Posterior vena cava (tissue), 2 donors: ENCODE results near the gene ARL6IP4. TPM values are rescaled to one million over a fixed set of nuclear protein-coding genes. Genes with fewer than 3 reads are reported as not detected.

Experiments
- DNase-seq: peaks from one replicate; pipeline ENCODE4 v3.0.0-alpha.2; 2020; ENCODE audit warnings: low spot score
- intact Hi-C, 2 donors: fragments of 100-400 bp; cut with DNase I; formaldehyde crosslinking; loops; one replicate each; pipeline versions ENCODE4 v1.14.1 to v1.14.2; 2022 to 2023
- total RNA-seq, 2 donors: library from RNA; stranded (reverse); fragmentation: NEBNext Ultra II Directional; extraction: Animal tissue kit (Norgen Biotek cat#: 25700); gene quantifications; one replicate each; pipeline ENCODE4 v1.2.1, GENCODE V29; 2021
- donor health status: DM: yes; HTN: yes; CAD: no.
- donor health status: DM: yes; HTN: yes; CAD: no.

ARL6IP4 gene
- total RNA-seq, 2 donors from 2014 or later, result 125 to 132 TPM

DNA sequence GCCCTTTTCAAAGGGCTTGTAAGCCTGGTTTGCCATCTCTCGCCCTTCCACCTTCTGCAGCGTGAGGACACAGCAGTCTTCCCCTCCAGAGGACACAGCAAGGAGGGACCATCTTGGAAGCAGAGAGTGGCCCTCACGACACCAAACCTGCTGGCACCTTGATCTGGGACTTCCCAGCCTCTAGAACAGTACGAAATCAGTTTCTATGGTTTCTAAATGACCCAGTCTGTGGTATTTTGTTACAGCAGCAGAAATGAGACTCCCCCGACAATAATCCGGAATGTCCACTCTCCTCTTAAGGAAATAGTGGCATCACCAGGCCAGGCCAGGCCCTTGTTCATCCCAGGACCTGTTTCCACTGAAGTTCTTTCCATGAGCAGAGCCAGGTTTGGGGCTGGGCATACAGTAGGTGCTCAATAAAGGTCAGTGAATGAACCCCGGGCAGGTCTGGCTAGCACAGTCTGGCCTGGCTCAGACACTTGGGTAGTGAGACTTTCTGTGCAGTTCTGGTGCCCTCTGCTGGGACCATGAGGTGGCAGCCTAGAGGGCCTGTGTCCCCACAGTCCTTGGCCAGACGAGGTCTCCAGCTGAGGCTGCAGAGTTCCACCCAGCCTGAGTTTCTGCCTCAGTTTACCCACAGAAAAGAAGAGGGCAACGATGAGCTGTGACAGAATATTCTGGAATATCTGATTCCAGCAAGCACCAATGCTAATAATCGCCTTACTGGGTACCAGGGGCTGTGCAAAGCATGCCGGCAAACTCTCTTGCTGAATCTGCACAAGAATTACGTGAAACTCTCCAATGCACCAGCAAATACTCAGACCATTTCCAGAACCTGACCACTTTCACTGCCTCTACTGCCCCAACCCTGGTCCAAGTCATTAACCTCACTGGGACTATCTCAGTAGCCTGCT is 28.2 kb upstream of the ARL6IP4 start:
- DNase-seq, result peak; percentile 92
- intact Hi-C loops, result loop anchor here (2.0 to 10.0 kb wide), 4 partner anchors 93 to 160 kb away; no protein-coding TSS in a partner anchor

DNA sequence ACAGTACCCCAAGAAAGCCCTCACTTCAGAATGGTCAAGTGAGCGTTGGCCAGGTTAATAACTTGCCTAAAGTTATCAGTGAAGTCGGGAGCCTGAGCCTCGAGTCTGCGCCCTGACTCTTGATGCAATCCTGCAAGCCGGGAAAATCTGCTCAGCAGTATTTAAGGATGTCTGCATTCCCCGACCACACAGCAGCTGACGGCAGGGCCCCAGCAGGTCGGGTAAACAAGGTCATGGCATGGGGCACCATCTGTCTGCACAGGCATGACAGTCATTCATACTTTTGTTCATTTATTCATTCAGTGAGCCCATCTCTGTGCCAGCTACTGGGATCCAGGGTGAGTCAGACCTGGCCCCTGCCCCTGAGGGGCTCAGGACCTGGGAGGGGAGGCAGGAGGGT is 25.3 kb upstream of the ARL6IP4 start:
- DNase-seq, result no peak
- intact Hi-C loops, result loop anchor here in 1 of 2 donors (10.0 kb wide), 1 partner anchor 160 kb away; no protein-coding TSS in a partner anchor

DNA sequence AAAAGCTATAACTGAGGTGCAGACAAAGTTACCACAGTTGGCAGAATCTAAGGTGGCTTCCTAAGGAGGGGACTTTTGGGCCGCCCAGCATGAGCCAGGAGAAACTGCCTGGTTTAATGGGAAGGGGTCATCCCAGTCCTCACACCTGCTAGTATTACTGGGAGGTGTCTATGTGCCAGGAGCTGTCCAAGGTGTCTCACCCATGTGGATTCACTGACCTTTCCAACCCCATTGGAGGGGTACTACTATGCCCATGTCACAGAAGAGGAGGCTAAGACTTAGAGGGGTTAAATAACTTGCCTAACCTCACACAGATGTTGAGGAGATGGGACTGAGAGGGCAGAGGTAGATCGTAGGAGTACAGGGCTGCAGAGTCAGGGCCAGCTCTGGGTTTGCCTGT is 24.4 kb upstream of the ARL6IP4 start:
- intact Hi-C loops, result loop anchor here in 1 of 2 donors (10.0 kb wide), 1 partner anchor 161 kb away; no protein-coding TSS in a partner anchor
- no peak for DNase-seq

DNA sequence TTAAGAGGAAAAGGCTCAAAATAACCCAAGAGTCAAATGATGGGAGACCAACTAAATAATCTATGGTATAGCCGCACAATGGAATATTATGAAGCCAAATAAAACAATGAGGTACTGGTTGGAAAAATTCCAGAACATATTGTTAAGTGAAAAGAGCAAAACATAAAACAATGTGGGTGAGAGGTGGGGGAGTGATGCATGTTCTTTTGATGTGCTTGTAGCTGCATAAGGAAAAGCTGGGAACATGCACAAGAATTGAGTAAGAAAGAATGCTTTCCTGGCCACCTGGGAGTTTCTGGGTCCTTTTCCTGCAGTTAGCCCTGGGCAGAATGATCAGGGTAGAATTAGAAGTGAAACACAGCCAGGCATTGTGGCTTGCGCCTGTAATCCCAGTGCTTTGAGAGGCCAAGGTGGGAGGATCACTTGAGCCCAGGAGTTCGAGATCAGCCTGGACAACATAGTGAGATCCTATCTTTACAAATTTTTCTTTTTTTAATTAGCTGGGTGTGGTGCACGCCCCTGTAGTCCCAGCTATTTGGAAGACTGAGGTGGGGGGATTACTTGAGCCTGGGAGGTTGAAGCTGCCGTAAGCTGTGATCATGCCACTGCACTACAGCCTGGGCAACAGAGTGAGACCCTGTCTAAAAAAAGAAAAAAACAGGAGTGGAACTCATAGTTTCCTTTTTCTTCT is 22.1 kb upstream of the ARL6IP4 start:
- no peak for DNase-seq
- intact Hi-C loops, result loop anchor here in 1 of 2 donors (10.0 kb wide), 1 partner anchor 164 kb away; no protein-coding TSS in a partner anchor

DNA sequence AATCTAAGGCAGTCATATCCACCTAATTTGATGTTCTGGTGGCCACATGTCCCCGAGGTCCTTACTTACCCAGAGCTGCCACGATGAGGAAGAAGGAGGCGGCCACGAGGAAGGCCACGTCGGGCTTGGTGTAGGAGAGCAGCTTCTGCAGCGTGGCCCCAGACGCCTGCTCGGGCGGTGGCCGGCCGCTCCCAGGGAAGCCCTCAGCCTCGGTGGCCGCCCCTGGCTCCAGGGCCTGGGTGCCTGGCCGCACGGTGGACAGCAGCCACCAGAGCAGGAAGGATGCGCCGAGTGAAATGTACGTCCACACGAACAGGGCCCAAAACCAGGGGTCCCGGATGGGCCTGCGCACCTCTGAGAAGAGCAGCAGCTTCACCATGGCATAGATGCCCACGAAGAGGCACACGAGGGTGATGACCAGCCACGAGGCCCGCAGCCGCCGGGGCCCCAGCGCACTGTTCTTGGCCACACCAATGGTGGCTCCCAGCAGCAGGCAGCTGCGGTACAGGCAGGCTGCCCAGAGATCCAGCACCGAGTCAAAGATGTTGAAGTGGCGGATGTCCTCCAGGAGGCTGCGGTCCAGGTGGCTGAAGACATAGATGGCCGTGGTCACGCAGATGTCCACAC is 20.8 kb upstream of the ARL6IP4 start:
- intact Hi-C loops, result loop anchor here in 1 of 2 donors (10.0 kb wide), 1 partner anchor 165 kb away; no protein-coding TSS in a partner anchor
- no peak for DNase-seq

DNA sequence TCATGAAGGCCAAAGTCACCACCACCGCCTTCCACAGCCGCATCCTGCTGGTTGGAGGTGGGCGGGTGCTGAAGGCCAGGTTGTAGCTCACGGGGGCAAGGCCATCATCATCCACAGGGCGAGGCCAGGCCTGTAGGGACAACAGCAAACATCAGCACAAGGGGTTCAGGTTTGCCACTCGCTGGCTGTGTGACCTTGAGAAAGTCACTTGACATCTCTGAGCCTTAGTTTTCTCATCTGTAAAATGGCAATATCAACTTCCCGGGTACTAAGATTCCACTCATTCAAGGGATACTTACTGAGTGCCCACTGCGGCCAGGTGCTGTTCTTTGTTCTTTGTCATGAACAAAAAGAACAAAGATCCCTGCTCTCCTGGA is 20.3 kb upstream of the ARL6IP4 start:
- DNase-seq, result no peak
- intact Hi-C loops, result no loop called here

DNA sequence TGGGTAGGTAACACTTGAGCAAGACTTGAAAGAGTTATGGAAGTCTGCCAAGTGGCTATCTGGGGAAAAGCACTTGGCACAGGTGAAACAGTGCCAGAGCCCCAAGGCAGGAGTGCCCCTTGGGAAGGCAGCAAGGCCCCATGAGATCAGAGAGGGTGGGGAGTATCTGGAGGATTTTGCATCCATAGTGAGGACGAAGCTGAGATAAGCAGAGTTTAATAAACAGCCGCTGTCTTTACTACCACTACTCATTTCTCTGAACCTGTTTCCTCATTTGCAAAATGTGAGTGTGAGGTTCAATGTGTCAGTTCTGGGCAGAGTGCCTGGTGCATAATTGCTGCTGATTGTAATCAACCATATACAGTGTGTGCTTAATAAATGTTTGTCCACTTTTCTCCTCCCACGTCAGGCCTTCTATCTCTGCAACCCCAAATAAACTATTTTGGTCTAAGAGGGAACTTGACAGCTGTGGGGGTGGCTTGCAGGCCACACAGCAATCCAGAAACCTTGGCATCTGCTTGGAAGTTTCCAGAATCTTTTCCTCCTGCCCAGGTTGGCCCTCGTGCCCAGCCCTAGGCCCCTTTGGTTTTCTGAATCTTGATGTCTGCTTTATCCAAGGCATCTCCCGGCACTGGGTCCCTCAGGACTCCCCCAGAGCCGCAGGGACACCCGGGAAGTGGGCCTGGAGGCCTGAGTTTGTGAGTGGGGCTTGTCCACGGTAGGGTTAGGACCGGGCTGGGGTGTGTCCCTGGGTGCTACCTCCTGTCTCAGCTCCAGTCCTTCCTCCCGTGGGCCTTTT is 18.8 kb upstream of the ARL6IP4 start:
- no peak for DNase-seq
- intact Hi-C loops, result no loop called here

DNA sequence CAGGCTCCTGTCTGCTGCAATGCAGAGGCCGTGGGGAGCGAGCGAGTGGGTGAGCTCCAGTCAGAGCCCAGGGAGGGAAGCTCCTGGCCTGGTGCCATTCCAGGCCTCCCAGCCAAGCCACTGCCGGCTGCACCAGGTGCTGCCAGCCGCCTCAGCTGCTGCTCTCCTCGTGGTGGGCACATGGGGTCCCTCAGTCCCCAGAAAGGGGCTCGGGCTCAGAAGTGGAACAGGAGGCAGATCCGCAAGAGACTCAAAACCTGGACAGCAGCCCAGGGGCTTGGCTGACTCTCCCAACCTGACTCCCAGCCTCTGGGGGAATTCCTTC is 16.6 kb upstream of the ARL6IP4 start:
- intact Hi-C loops, result no loop called here

DNA sequence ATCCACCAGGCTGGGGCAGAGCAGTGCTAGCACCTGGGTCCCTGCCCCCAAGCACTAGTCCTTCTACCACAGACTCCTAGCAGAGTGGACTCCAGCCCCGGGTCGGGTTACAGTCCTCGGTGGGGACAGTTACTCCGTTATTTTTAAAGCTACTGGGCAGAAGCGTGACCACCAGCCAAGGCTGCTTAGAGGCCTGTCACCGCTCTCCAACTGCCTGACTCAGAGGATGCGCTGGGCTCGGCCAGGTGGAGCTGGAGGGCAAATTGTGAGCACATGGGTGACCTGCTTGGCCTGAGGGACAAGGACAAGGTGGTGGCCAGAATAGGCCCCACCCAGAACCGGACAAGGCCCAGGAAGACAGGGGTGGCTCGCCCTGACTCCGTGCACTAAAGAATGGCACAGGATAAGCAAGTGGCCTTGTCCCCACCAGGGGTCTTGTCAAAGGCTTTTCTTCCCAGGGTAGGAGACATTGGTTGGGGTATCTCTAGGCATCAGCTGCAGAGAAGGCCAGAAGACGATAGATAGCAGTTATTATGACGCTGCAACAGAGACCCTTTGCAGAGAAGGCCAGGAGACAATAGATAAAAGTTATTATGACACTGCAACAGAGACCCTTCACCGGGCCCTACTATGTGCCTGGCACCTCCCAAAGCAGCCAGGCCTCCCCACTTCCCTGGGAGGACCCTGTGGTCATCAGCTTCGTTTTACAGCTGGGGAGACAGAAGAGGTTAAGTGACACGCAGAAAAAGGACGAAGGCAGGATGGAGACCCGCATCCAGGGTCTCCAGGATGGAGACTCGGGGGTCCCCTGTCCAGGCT is 15.8 kb upstream of the ARL6IP4 start:
- no peak for DNase-seq
- intact Hi-C loops, result no loop called here

More for the DNA sequence above, 16.6 kb upstream of the ARL6IP4 start:
- DNase-seq, result peak; percentile 82

DNA sequence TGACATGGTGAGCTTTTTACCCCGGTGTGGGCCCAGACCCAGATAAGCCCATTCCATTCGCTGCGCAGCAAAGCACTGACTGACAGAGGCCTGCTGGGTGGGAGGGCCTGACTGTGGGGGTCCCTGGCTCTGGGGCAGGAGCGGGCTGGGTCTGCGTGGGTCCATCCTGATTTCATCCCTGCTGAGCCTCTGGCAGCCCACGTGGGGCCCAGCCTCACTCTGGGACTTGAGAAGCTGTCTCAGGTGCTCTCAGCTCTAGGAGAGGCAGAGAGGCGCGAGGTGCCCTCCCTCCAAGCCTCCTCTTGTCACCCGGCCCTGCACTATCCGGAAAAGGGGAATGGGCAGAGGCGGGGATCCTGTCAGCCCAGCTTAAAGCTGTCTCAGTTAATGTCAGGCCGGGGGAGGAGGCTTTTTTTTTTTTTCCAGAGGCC is 15.1 kb upstream of the ARL6IP4 start:
- intact Hi-C loops, result no loop called here
- DNase-seq, result no peak

DNA sequence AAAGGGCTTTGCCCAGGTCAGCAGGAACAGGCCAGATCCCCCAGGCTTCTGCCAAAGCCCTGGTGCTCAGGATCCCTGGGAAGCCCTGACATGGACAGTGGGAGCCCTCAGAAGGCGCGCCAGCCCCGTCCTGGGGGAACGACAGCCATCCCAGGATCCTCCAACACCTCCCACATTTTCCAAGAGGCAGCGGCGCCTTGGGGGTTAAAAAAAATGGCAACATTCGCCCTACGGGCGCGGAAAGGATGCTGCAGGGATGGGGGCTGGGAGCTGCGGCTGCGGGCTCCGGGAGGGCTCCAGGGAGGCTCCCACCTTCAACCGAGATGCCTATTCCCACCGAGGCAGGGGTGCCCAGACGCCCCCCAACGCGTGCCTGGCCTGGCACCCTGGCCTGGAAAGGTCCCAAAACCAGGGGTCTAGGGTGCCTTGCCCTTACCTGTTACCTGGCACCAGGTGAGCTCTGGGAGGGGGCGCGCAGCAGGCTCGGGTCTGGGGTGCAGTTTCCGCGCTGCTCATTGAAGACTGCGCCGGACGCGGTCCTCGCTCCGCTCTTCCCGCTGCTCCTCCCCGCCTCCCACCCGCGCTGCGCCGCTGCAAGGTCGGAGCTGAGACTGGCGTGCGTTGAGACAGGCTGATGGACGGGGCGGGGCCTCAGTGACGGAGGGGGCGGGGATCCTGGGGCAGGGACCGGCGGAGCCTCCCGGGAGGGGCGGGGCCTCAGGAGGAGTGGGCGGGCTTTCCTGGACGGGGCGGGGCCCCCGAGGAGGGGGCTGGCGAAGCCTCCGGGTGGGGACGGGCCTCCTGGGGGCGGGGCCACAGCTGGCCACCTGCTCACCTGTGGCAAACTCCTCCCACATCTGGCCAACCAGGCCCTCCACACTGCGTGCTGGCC is 14.4 kb upstream of the ARL6IP4 start, which contains the start of gene ABCB9:
TSS of gene ABCB9 (minus strand) at position 613 of the 892 bp plus-strand sequence. CDS start 6,228 bp downstream, outside the sequence.
- intact Hi-C loops, result no loop called here

DNA sequence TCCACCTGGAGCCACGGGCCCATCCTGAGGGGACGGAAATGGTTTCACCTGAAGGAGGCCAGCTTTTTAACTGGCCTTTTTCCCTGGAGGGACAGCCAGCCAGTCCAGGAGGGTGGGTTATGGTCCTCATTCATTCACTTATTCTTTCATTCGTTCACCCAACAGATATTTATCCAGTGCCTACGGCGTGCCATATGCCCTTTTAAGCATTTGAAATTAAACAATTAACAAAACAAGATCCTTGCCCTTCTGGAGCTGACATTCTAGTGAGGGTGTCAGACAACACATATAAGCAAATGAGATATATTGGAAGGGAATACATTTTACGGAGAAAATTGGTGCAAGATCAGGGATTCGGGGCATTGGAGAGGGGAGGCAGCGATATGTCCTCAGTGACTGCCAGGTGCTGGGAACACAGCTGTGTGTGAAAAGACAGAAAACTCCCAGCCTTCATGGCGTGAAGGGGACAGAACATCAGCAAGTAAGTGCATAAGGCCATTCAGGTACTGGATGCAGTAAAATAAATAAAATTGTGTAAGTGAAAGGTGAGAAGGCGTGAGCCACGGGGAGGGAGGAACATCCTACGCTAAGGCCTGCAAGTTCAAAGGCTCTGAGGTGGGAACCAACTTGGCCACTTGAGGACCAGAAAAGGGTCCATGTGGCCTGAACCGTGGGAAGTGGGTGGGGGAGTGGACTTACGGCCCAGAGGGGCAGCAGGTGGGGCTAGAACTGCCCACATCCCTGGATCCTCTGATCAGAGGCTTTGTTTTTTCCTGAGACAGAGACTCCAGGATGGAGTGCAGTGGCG is 13.5 kb upstream of the ARL6IP4 start:
- intact Hi-C loops, result no loop called here
- DNase-seq, result no peak

More for the DNA sequence above, 14.4 kb upstream of the ARL6IP4 start, which contains the start of gene ABCB9:
- peak; percentile 96 for DNase-seq

DNA sequence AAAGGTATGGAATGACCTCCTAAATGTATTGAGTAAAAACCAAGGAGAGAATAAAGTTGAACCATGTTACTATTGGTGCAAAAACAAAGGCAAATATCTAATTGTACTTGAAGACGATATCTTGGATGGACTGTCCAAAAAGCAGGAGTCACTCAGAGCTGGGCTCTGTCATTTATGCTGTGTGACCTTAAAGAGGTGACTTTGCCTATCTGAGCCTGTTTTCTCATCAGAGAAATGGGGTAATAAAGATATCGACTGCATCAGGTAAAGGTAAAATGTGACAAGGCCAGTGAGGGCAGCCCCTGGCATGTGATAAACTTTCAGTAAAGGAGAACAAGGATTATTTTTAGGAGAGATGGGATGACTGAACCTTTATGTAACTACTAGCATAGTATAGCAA is 12.4 kb upstream of the ARL6IP4 start:
- DNase-seq, result no peak

DNA sequence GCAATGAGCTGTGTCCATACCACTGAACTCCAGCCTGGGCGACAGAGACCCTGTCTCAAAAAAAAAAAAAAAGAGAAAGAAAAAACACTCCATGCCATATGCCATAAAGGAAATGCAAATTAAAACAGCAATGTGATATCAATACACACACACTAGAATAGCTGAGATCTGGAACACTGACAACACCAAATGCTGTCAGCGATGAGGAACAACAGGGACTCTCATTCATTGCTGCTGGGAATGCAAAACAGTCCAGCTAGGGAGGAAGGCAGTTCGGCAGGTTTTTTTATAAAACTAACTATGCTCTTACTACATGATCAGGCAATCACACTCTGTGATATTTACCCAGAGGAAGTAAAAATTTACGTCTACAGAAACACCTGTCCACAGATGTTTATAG is 10.8 kb upstream of the ARL6IP4 start:
- intact Hi-C loops, result loop anchor here (5.0 to 10.0 kb wide), 2 partner anchors 183 to 185 kb away; partner anchors contain the start of gene PITPNM2 (in 2 of the 2)

More for the DNA sequence above, 12.4 kb upstream of the ARL6IP4 start:
- intact Hi-C loops, result no loop called here

DNA sequence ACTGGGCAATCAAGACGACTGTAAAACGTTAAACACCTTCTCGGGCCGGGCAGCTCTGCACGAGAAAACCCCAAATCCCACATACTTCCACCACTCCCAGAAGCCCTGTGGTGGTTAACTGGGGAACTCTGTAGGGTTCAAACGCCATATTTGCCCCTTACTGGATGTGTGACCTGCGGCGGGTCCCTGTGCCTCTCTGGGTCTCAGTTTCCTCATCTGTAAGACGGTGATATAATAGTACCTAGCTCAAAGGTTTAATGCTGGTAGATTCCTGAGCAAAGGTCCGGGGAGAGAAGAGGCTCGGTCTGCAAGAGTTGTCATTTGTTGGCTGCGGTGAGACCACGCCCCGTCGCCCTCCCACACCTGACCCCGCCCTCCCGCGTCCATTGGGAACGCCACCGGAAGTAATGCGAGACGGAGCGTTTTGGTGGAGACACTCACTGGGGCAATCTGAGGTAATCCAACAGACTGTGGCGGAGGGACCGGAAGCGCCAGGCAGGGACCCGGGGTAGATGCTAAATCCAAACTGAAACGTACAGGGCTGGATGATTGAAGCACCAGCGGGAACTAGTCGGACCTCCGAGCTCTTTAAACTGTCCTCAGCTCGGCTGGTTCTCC is 6.1 kb upstream of the ARL6IP4 start:
- peak; percentile 99 for DNase-seq

More for the DNA sequence above, 10.8 kb upstream of the ARL6IP4 start:
- no peak for DNase-seq

More for the DNA sequence above, 6.1 kb upstream of the ARL6IP4 start:
- intact Hi-C loops, result loop anchor here (5.0 to 10.0 kb wide), 2 partner anchors 178 to 180 kb away; partner anchors contain the start of gene PITPNM2 (in 2 of the 2)
